LNCaP clone FGC (cell line): ENCODE data around the gene SRGAP1.

Experiments used
- DNase-seq: peaks from one replicate; pipeline ENCODE4 v3.0.0-alpha.2; 2011; ENCODE audit warnings: low read depth
- H3K4me3 ChIP-seq: 2 replicates; pipeline ENCODE4 v1.5.1; 2011; ENCODE audit warnings: mild to moderate bottlenecking, low read depth, low read length, control low read depth
- TF ChIP-seq, protein P1 (sequence below): IDR thresholded peaks from 2 replicates; pipeline ENCODE4 v1.5.1; 2012; ENCODE audit warnings: mild to moderate bottlenecking; ENCODE audit not compliant: control insufficient read depth, insufficient read depth; ENCODE audit errors: extremely low read depth

The SRGAP1 gene

DNA sequence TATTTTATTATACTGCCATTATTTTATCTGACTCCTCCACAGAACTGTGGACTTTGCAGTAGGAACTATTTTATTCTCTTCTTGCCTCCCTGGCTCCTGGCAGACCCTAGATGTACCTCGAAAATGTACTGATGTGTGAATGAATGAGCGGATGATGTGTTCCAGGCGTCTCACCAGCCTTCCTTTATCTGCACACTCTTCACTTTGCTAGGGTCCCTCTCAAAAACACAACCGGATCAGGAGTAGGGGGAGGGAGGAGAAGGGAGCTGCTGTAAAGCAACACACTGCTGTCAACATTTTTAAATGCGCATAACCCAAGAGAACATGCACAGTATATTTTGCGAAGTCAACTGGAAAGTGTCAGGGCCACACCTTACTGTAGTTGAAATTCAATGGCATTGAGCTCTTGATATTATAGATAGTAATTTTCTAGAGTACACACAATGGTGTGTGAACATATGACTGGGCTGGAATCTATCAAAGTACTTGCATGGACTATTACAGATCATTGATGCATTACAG lies 36.3 kb downstream of the SRGAP1 start:
- no peak overlapping the region for H3K4me3 ChIP-seq
- TF ChIP-seq, protein P1, sequence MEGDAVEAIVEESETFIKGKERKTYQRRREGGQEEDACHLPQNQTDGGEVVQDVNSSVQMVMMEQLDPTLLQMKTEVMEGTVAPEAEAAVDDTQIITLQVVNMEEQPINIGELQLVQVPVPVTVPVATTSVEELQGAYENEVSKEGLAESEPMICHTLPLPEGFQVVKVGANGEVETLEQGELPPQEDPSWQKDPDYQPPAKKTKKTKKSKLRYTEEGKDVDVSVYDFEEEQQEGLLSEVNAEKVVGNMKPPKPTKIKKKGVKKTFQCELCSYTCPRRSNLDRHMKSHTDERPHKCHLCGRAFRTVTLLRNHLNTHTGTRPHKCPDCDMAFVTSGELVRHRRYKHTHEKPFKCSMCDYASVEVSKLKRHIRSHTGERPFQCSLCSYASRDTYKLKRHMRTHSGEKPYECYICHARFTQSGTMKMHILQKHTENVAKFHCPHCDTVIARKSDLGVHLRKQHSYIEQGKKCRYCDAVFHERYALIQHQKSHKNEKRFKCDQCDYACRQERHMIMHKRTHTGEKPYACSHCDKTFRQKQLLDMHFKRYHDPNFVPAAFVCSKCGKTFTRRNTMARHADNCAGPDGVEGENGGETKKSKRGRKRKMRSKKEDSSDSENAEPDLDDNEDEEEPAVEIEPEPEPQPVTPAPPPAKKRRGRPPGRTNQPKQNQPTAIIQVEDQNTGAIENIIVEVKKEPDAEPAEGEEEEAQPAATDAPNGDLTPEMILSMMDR: no peak
- DNase-seq: no peak

DNA sequence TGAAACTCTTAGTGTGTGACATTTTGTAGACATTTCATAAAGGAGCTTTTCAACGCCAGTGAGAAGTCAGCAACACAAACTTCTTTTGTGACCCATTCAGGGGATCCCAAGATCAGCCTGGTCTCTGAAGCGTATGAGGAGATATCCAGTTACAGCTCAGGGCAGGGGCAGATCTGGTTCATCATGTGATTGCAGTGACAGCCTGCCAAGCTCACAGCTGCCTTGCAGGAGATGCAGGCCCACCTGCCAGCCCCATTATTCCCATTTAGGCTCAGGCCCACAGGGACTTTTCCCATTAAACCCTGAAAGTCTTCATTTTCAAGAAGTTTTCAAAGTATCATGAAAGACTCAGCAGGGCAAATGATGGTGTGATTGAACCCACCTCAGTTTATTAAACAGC lies 38.3 kb downstream of the SRGAP1 start:
- DNase-seq: no peak
- TF ChIP-seq, protein P1: no peak
- no peak overlapping the region for H3K4me3 ChIP-seq

- no peak overlapping the region for H3K4me3 ChIP-seq
- no peak for DNase-seq
- TF ChIP-seq, protein P1: no peak
Observed at GRCh38 chr12:63885401-63885800, 40.9 kb downstream of the SRGAP1 start.

- no peak for DNase-seq
- TF ChIP-seq, protein P1: no peak
- H3K4me3 ChIP-seq: no peak overlapping the region
Observed at GRCh38 chr12:63888908-63889635, 44.6 kb downstream of the SRGAP1 start.

GRCh38 chr12:63889721-63890509 lies 45.4 kb downstream of the SRGAP1 start:
- no peak for DNase-seq
- no peak overlapping the region for H3K4me3 ChIP-seq
- TF ChIP-seq, protein P1: no peak

DNA sequence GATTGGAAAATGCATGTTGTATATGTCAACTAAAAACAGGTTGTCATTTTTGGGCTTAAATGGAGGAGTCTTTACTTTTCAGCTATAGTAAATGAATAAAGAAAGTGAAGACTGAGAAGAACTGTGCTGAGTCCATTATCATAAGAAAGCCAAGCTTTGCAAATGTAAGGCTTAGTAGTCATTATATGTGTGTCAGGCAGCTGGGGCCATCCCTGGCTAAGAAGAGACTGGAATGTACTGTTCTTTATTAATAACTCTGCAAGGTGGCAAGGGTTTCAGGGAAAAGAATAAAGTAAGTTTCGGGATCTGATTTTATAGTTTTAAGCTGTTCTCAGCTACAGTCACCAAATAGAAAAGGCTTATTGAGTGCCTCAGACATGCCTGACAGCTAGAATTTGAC lies 48.7 kb downstream of the SRGAP1 start:
- no peak for DNase-seq
- TF ChIP-seq, protein P1: no peak
- H3K4me3 ChIP-seq: no peak overlapping the region
